SH-SY5Y (cell line): ENCODE measurements around the gene HPCAL1.

Experiments used
- GATA2 ChIP-seq: IDR thresholded peaks from 2 replicates; pipeline ENCODE4 v1.6.1; 2011; ENCODE audit warnings: mild to moderate bottlenecking, low read depth, low read length
- GATA3 ChIP-seq: IDR thresholded peaks from 2 replicates; pipeline ENCODE4 v1.6.1; 2011; ENCODE audit warnings: low read depth, mild to moderate bottlenecking, low read length, moderate library complexity

The HPCAL1 gene

GRCh38 chr2:10300997-10301940 is 1.4 kb upstream of the HPCAL1 start:
- no peak for TF ChIP-seq GATA3
- TF ChIP-seq GATA2 = no peak

- no peak for TF ChIP-seq GATA3
- no peak for TF ChIP-seq GATA2
These were observed 694 bp upstream of the HPCAL1 start for GRCh38 chr2:10301941-10302478.

- TF ChIP-seq GATA2 (no peak), GATA3 (no peak)
These were observed 533 bp downstream of the HPCAL1 start for GRCh38 chr2:10303181-10303693.

GRCh38 chr2:10303694-10304378 is 1.1 kb downstream of the HPCAL1 start:
- TF ChIP-seq GATA3 (no peak), GATA2 (no peak)

- TF ChIP-seq GATA3 (no peak), GATA2 (no peak)
These were observed 2.0 kb downstream of the HPCAL1 start for GRCh38 chr2:10304458-10305253.

GRCh38 chr2:10305254-10305635 is 2.5 kb downstream of the HPCAL1 start:
- TF ChIP-seq GATA3 (no peak), GATA2 (no peak)

- no peak for TF ChIP-seq GATA2
- no peak for TF ChIP-seq GATA3
These were observed 3.0 kb downstream of the HPCAL1 start for GRCh38 chr2:10305715-10306114.

- no peak for TF ChIP-seq GATA2
- no peak for TF ChIP-seq GATA3
These were observed 4.3 kb downstream of the HPCAL1 start for GRCh38 chr2:10306901-10307463.

GRCh38 chr2:10307561-10308156 is 5.0 kb downstream of the HPCAL1 start:
- TF ChIP-seq GATA2 = no peak

- no peak for TF ChIP-seq GATA3
- no peak for TF ChIP-seq GATA2
These were observed 6.2 kb downstream of the HPCAL1 start for GRCh38 chr2:10308866-10309265.

GRCh38 chr2:10309286-10309685 is 6.6 kb downstream of the HPCAL1 start:
- TF ChIP-seq GATA2 (no peak), GATA3 (no peak)

- TF ChIP-seq GATA2 (no peak), GATA3 (no peak)
These were observed 7.7 kb downstream of the HPCAL1 start for GRCh38 chr2:10310309-10310888.

GRCh38 chr2:10311736-10312135 is 9.0 kb downstream of the HPCAL1 start:
- TF ChIP-seq GATA2 (no peak), GATA3 (no peak)
